HG02840 (cell line): ENCODE data around the gene SCYL1.

Experiments used
- ATAC-seq: cut with Tn5 transposase; IDR thresholded peaks from one replicate; pipeline ENCODE4 v1.9.1; 2021; ENCODE audit warnings: mild to moderate bottlenecking, moderate library complexity, moderate number of reproducible peaks; ENCODE audit not compliant: unreplicated experiment, low FRiP score

The SCYL1 gene

DNA sequence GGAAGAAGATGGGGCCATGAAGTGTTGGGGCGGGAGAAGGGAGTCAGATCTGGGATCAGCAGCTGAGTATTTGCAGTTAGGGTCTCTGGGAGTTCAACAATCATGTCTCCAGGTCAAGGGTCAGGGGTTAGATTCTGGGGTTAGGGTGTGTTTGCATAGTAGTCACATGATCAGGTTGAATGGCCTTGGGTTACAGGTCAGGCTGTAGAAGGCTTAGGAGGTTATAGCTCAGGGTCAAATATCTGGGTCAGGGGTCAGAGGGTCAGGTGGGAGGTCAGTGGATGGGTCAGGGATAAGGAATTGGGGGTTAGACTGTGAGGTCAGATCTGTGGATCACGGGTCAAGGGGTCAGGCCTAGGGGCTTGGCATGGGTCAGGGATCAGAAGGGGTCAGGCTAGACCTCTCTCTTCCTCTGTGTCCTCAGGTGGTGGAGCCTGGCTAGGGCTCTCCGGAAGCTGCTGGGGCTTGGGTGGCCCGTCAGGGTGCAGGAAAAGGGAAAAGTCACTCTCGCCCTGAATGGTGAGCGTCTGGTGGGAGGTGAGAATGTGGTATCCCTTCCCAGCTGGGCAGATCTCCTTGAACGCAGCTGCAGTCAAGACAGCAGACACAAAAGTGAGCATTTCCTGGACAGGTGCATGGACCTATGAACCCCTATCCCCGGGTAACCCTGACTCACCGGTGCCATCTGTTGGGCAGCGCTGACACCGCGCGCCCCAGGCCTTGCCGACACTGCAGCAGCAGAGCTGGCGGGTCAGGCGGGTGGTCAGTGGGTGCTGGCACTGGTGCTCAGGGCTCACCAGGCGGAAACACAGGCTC, 26.9 kb downstream of the SCYL1 start:
- ATAC-seq, result no peak

DNA sequence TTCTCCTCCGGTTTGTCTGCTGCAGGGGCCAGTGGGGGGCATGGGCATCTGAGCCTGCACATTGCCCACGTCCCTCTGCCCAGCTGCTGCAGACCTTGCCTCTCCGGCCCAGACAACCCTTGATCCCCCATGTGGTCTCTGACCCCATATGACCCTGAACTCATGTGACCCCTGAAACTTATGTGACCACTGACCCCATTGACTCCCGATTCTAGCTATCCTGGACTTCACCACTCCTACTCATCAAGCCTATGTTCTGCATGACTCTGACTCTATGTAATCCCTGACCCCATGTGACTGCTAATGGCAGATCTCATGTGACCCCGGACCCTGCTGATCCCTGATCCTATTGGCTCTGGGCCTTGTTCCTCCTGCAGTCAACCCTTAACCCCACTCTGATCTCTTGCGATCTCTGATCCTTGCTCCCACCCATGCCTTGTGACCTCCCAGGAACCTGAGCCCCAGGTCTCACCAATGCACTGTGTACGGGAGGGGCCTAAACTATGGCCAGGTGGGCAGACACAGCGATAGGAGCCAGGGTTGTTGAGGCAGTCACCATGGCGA, 27.6 kb downstream of the SCYL1 start:
- no peak for ATAC-seq

DNA sequence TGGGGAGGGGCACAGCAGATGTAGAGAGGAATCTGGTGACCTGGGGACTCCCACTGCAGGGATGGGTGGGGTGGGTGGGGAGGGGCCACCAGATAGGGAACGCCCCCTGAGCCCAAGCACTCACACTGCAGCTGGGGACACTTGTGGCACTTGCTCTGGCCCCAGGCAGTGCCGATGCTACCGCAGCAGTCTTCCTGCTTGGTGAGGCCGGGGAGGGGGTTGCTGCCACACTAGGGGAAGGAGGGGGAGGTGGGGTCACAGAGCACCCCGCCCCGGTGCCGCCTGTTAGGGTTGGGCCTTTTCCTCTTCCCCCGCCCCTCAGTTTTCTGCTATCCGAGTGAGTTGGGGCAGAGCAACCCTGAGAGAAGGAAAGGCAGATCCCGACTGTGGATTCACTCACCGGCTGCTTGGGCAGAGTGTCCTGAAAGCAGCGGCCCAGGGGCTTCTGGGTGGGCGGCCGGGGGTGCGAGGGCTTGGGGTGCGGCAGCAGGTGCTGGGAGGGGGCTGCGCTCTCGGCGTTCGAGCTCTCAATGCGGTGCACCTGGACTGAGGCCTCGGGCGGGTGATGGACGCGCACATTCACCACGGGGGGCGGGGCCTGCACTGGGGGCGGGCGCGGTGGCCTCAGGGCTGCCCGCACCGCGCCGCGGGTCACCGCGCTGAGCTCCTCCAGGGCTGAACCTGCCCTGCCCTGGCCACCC, 28.6 kb downstream of the SCYL1 start:
- no peak for ATAC-seq

DNA sequence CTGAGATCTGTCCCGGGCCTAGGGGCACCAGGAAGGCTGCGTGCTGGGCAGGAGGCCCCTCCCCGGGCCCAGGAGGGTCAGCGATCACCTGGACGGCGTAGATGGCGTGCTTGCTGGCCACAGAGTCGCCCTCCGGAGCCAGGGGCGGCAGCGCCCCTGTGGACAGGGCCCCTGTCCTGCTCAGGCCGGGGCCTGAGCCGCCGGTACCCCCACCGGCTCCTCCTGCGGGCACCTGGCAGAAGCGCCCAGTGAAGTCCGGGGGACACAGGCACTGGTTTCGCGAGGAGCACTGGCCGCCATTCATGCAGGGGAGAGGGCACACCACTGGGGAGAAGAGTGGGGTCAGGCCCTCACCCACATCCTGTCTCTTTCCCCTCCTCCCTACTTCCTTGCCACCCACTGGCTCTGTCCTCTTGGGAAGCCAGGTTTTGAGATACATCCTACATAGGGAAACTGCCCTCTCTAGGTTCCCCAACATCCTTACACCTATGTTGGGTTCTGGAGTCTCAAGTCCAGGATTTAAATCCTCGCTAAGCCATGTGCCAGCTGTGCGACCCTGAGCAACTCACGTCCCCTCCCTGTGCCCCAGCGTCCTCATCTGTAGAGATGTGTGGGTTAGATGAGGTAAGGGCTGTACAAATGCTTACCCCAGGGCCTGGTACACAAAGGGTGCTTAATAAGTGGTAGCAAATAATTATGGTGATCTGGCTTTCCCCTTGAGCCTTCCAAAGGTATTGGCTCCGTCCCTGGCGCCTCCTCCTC, 29.4 kb downstream of the SCYL1 start:
- ATAC-seq, result no peak

DNA sequence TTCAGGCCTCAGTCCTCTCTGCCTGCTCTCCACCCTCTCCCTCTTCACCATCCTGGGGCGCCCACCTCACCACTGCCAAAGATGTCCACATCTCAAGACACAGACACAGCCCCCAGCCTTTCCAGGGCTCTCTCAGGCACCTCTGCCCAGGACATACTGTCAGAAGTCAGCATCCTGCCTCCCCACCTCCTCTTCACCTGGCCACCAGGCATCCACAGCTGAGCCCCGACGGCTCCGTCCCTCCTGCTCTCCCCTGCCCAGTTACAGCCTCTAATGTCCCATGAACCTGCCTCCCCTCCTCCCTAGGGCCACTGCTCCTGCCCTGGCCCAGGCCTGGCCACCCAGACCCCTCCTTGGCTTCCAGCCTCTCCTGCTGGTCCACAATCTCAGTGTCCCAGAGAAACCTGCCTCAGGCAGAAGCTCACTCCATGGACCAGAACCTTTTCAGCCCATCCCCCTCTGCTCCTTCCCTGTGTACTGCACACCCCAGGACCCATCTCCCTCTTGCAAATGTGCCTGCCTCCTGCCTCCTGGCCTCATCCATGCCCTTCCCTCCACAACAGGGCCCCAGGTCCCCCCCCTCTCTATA, 30.1 kb downstream of the SCYL1 start:
- no peak for ATAC-seq

DNA sequence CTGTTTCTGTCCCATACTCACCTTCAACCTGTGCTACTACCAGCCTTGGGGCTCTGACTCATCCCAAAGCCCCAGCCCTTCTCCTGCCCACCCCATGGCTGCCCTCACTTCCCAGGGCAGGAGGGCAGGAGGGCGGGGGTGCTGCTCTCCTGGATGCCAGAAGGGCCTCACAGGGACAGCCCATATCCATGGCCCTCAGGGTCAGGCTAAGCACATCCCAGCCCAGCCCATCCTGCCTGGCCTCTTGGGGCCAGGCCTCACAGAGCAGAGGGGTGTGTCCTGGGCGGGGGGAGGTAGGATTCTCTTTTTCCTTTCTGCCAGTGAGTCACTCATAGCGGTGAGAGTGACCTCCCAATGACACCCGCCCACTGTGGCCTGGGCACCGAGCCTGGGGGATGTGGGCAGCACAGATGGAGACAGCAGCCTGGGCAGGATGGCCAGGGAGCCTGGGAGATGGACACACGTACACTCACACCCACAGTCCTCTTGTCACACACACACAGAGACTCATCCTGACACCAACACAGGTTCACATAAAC, 30.9 kb downstream of the SCYL1 start:
- ATAC-seq, result no peak

DNA sequence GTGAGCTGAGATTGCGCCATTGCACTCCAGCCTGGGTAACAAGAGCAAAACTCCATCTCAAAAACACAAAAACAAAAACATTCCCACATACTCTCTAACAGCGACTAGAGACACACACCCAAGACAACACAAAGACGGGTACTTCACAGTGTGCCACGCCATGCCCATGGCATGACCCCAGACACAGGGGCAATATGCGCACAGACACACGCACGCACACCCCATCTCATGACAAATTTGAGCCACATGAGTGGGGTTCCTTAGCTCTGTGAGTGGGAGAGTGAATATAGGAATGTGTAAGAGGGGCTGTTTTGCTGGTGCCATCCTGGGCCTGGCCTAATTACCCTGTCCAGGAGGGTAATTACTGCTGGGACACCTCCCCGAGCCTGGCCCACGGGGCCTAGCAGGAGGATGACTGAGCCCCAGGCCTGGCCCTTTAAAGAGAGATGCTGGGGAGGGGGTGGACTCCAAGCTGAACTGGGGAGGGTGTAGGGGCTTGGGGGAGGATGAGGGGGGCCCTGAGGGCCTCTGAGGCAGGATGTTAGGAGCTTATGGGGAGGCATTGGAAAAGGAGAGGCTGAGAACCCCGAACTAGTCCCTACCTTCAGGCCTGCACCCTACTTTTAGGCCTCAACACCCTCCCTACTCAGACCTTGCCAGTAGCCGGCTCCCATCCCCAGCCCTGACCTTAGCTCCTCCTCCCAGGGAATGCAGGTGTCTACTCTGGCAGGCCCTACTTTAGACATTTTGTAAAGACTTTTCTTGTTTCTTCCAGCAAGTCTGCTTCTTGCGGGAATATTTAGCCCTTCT, 31.8 kb downstream of the SCYL1 start:
- no peak for ATAC-seq

DNA sequence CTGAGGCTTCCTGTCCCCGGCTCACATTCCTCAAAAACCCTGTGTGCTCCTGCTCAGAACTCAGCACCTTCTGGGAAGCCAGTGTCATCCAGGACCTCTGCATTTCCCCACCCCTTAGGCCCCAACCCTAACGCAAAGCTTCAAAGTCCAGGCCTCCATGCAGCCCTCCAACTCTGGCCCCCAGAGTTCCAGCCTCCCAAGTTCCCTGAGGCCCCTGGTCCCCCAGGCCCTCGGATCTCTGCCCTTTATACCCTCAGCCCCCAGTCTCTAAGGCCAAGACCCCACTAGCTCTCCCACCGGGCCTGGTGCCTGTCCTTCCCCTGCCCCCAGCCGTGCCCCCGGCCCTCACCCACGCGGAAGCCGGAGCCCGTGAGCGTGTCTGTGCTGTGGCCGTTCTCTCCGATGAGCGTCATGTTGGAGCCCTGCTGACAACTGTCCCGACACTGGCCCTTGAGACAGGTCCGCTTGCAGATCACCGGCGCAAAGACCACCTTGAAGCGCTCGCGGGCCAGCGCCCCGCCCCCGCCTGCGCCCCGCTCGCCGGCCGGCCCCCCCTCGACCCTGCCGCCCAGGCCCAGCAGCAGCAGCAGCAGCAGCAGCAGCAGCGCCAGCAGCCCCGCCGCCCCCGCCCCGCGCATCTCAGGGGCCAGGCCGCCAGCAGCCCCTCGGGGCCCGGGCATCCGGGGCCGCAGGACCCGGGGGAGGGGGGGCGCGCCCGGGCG, 32.6 kb downstream of the SCYL1 start:
- no peak for ATAC-seq

DNA sequence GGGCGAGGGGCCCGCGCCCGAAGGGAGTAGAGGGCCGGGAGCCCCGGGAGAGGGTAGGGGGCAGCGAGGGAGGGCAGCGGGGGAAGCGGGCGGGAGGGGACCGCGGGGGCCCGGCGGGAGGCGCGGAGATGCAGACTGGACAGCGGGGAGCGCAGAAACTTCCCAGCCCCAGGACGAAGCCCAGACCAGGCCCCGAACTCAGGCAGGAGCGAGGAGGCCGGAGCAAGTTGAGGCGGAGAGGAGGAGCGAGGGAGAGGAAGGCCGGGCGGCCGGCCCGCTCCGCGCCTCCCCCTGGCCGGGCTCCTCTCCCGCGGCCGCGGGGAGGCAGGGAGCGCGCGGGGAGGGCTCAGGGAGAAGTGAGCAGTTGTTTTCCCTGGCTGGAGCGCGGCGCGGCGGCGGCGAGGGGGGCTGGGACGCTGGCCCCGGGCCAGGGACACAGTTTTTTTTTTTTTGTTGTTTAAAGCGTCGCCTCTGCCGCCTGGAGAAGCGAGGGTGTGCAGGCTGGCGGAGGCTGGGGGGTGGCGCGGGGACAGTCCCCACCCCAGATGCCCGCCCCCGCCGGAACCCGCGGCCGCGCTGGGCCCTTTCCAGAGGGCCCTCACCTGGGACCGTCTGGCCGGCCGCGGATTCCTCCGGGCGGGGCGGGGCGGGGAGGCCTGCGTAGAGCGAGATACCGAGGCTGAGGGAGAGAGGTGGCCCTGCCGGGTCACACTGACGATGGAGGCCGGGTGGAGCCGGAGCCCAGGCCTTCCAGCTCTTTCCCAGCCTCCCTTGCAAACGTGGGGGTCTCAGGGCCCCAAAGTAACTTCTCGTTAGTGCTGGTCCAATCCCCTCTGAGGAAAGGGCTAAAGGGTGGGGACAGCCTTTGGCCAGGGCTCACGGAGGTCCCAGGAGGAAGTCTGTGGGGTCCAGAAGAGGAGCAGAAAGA, 33.4 kb downstream of the SCYL1 start, which contains the start of gene LTBP3:
Gene LTBP3 (minus strand): TSS at position 358 of the 928 bp plus-strand sequence. CDS start 400 bp downstream, outside the sequence.
- ATAC-seq, result no peak

DNA sequence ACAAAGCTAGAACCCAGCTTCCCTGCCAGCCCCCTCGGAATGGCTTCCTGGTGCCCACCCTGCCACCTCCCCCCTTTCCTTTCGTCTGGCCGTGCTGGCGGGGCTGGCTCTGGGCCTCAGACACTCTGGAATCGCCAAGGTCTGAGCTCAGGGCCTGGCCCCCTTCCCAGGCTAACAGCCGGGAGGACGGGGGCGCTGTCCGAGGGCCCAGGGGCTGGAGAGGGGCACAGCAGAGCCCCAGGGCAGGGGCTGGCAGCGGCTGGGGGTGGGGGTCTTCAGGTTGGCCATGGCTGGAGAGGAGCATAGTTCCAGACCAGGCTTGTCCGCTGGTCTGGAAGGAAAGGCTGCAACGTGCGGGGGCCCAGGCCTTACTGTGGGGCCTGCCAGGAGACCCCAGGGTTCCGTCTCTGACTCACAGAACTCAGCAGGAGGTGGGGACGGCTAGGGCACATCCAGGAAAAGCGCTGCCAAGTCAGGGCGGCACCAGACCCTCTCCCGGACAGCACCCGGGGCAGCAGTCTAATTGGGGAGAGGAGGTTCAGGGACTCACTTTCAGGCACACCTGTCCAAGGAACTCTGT, 34.1 kb downstream of the SCYL1 start:
- no peak for ATAC-seq

DNA sequence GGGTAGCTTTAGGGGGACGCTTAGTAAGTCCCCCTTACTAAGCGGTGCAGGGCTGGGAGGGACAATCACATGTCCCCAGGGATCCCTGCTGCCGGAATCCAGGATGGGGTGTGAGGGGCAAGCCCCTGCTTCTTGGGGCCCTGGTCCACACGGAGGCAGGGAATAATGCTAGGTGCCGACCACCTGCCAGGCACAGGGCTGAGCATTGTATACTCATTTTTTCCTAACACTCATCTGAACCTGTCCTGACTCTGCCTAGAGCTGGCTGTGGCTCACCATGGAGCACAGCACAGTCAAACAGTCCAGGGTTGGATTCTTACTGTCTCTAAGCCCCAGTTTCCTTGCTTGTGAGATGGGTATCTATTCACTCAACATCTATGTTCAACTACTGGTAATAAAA, 34.7 kb downstream of the SCYL1 start:
- ATAC-seq, result no peak

DNA sequence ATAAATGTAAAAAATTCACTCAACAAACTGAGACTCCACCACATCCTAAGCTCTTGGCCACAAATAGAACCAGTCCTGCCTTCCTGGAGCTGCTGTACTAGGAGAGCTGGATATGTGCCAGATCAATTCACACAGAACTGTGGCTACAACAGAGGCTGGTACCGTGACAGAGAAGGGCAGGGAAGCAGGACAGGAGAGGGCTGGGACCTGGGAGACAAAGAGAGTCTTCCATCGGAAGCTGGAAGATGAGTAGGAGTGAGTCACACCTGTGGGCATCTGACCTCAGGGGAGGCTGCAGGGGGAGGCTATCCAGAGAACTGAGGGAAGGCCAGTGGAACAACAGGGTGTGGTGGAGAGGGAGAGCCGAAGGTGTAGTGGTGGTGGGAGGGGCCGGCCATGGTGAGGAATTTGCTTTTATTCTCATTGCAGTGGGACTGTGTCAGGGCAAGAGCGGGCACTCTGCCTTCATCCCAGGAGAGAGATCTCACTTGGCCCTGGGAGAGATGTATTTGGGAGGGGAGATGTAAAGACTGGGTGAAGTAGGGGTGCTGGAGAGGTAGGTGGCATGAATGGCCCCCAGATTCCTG, 35.2 kb downstream of the SCYL1 start:
- no peak for ATAC-seq

DNA sequence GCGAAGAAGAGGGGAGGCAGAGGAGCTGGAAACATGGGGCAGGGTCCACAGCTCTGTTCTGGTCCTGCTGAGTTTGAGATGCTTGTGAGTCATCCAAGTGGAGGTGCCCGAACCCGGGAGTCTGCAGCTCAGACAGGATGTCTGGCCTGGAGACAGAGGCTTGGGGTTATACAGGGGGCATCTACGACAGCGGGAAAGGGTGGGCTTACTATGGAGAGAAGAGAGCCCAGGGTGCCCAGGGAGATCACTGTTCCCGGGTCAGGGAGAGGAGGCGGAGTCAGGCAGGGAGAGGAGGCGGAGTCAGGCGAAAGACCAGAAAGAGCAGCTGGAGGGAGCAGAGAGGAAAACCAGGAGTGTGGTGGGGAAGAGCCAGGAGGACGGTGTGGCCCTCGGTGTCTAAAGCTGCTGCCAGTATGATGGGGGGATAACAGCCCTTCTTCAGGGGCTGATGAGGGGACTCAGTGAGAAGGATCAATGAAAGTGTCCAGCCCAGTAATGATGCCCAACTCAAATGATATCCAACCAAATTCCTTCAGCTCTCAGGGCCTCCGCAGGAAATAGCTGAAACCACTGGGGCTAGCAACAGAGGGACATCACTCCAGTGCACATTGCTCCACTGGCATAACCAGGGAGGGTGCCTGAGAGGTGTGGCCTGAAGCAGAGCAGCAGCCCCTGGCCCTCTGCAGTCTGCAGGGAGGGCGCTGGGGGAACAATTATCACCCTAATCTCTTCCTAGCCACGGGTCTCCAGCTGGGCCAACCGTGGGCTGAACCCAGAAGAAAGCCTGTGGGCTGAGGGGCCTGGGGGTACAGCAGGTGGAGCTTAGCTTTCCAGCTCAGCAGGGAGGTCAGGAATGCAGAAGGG, 35.9 kb downstream of the SCYL1 start:
- no peak for ATAC-seq

DNA sequence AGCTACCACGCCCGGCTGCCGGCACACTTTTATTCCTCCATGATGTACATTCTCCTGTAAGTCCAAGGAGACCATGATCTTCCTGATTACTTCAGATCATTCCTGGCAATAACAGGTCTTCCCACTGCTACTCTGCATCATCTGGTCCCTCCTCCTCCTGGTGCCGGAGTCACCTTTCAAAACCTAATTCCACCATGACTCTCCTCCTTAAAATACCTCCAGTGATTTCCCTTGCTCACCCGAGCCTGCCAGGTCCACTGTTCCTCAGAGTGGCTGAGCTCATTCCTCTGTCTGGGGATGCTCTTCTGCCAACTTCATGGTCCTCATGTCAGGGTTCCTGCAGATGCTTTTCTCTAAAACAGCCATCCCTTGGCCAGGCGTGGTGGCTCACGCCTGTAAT, 37.1 kb downstream of the SCYL1 start:
- no peak for ATAC-seq

DNA sequence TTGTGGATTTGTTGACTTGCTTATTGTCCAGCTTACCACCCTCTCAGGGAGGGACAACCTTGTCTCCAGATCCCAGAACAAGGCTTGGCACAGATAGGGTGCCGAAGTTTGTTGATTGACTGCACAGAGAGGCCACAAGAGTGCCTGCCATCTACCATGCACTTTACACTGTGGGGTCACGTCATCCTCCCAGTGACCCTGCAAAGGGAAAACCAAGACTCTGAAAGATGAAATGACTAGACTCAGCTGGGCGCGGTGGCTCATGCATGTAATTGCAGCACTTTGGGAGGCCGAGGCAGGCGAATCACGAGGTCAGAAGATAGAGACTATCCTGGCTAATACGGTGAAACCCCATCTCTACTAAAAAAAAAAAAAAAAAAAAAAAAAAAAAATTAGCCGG, 37.9 kb downstream of the SCYL1 start:
- ATAC-seq, result no peak

DNA sequence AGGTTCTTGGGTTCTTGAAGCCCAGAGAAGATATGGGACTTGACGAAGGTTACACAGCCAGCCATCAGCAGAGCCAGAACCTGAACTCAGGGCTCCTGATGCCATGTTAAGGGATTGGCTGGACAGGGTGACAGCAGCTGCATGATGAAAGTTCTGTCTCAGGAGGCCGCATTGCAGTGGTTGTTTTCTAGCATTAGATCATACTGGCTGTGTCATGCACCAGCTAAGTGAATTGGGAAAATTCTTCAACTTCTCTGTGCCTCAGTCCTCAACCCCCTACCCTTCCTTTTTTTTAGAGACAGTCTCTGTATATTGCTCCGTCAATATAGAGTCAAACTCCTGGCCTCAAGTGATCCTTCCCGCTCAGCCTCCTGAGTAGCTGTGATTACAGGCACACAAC, 38.7 kb downstream of the SCYL1 start:
- no peak for ATAC-seq
